ENCODE data around the gene SETD1A. TPM values are rescaled to one million over a fixed set of nuclear protein-coding genes. Genes with fewer than 3 reads are reported as not detected.

Gene SETD1A
- total and polyA plus RNA-seq, 2 donors from 2014 or later, result 4.8 to 18.8 TPM

GRCh38 chr16:30979170-30980022, 21.8 kb downstream of the SETD1A start:
- TF ChIP-seq, protein P1, sequence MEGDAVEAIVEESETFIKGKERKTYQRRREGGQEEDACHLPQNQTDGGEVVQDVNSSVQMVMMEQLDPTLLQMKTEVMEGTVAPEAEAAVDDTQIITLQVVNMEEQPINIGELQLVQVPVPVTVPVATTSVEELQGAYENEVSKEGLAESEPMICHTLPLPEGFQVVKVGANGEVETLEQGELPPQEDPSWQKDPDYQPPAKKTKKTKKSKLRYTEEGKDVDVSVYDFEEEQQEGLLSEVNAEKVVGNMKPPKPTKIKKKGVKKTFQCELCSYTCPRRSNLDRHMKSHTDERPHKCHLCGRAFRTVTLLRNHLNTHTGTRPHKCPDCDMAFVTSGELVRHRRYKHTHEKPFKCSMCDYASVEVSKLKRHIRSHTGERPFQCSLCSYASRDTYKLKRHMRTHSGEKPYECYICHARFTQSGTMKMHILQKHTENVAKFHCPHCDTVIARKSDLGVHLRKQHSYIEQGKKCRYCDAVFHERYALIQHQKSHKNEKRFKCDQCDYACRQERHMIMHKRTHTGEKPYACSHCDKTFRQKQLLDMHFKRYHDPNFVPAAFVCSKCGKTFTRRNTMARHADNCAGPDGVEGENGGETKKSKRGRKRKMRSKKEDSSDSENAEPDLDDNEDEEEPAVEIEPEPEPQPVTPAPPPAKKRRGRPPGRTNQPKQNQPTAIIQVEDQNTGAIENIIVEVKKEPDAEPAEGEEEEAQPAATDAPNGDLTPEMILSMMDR (IDR thresholded peaks at IDR 0.05; ENCODE audit: borderline replicate concordance, extremely low read depth, insufficient read depth), result no peak
- DNase-seq, result no peak
- no peak overlapping the region for H3K27ac ChIP-seq (ENCODE audit: low read depth in 2 of 2, low read length in 2 of 2)
- FAIRE-seq, result no peak
- intact Hi-C loops (cut with DNase I), result loop anchor here (10.0 kb wide), 1 partner anchor 465 kb away; the partner anchor contains the start of gene ZNF843
- H3K27me3 ChIP-seq (ENCODE audit: control insufficient read depth, insufficient read depth, low read length), result no peaks in the 10 kb centered on the region
- no peak overlapping the region for H3K9ac ChIP-seq (ENCODE audit: low read length in 3 of 3)
- H3K36me3 ChIP-seq (ENCODE audit: control insufficient read depth in 2 of 3, insufficient read depth in 3 of 3, low read length in 3 of 3), result peaks cover 0 to 29% (median 17%) of the 10 kb centered on the region in 3 donors
- no peak overlapping the region for H3K4me3 ChIP-seq (ENCODE audit: low read length in 3 of 3)
- no peaks in the 10 kb centered on the region for H3K9me3 ChIP-seq (ENCODE audit: control insufficient read depth in 2 of 3, insufficient read depth in 1 of 3, low read length in 3 of 3)
- no peaks in the 10 kb centered on the region for H3K4me1 ChIP-seq (ENCODE audit: control insufficient read depth in 2 of 3, insufficient read depth in 2 of 3, low read depth in 1 of 3, low read length in 3 of 3)

DNA sequence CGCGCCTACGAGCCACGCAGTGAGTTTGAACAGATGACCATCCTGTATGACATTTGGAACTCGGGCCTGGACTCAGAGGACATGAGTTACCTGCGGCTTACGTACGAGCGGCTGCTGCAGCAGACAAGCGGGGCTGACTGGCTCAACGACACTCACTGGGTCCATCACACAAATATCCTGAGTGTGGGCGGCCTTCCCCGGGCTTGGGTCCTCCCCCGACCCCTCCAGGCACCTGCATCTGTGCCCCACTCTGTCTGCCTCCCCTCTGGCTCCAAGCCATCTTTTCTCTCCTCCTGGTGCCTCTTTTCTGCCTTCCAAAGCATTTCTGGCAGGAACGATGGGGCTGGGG, 22.4 kb downstream of the SETD1A start:
- Histone ChIP-seq H3K4me1 (ENCODE audit: control insufficient read depth in 2 of 3, insufficient read depth in 2 of 3, low read depth in 1 of 3, low read length in 3 of 3) (no peaks in the 10 kb centered on the region), H3K9ac (ENCODE audit: low read length in 3 of 3) (no peak overlapping the region), H3K36me3 (ENCODE audit: control insufficient read depth in 2 of 3, insufficient read depth in 3 of 3, low read length in 3 of 3) (peaks cover 0 to 32% (median 16%) of the 10 kb centered on the region in 3 donors), H3K27me3 (ENCODE audit: control insufficient read depth, insufficient read depth, low read length) (no peaks in the 10 kb centered on the region), H3K9me3 (ENCODE audit: control insufficient read depth in 2 of 3, insufficient read depth in 1 of 3, low read length in 3 of 3) (no peaks in the 10 kb centered on the region), H3K27ac (ENCODE audit: low read depth in 2 of 2, low read length in 2 of 2) (no peak overlapping the region), H3K4me3 (ENCODE audit: low read length in 3 of 3) (no peak overlapping the region)
- TF ChIP-seq, protein P1 (IDR thresholded peaks at IDR 0.05; ENCODE audit: borderline replicate concordance, extremely low read depth, insufficient read depth), result no peak
- intact Hi-C loops (cut with DNase I), result loop anchor here (10.0 kb wide), 1 partner anchor 465 kb away; the partner anchor contains the start of gene ZNF843
- FAIRE-seq (no peak), DNase-seq (no peak)

DNA sequence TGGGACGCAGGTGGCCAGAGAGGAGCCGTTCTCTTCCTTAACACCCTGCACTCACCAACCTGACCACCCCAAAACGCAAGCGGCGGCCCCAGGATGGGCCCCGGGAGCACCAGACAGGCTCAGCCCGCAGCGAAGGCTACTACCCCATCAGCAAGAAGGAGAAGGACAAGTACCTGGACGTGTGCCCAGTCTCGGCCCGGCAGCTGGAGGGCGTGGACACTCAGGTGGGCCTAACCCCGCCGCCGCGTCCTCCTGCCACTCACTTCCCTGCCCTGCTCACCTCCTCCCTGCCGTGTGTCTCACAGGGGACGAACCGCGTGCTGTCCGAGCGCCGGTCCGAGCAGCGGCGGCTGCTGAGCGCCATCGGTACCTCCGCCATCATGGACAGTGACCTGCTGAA, 22.9 kb downstream of the SETD1A start:
- no peak overlapping the region for H3K27ac ChIP-seq (ENCODE audit: low read depth in 2 of 2, low read length in 2 of 2)
- H3K9ac ChIP-seq (ENCODE audit: low read length in 3 of 3), result no peak overlapping the region
- H3K27me3 ChIP-seq (ENCODE audit: control insufficient read depth, insufficient read depth, low read length), result no peaks in the 10 kb centered on the region
- TF ChIP-seq, protein P1 (IDR thresholded peaks at IDR 0.05; ENCODE audit: borderline replicate concordance, extremely low read depth, insufficient read depth), result no peak
- peaks cover 0 to 3% (median 0%) of the 10 kb centered on the region in 3 donors for H3K4me1 ChIP-seq (ENCODE audit: control insufficient read depth in 2 of 3, insufficient read depth in 2 of 3, low read depth in 1 of 3, low read length in 3 of 3)
- FAIRE-seq, result no peak
- no peak for DNase-seq
- H3K9me3 ChIP-seq (ENCODE audit: control insufficient read depth in 2 of 3, insufficient read depth in 1 of 3, low read length in 3 of 3), result no peaks in the 10 kb centered on the region
- no peak overlapping the region for H3K4me3 ChIP-seq (ENCODE audit: low read length in 3 of 3)
- H3K36me3 ChIP-seq (ENCODE audit: control insufficient read depth in 2 of 3, insufficient read depth in 3 of 3, low read length in 3 of 3), result peaks cover 0 to 31% (median 16%) of the 10 kb centered on the region in 3 donors
- intact Hi-C loops (cut with DNase I), result loop anchor here (10.0 kb wide), 1 partner anchor 464 kb away; the partner anchor contains the start of gene ZNF843

Data from kidney (tissue), 14 donors.